ENCODE results near the gene ISCA1. TPM values are rescaled to one million over a fixed set of nuclear protein-coding genes. Genes with fewer than 3 reads are reported as not detected.
A peak's percentile ranks its signal among the peaks of the same experiment; 100 is the strongest.

The ISCA1 gene
- total and polyA plus RNA-seq, 2 of the 8 experiments (the other 6 are each of a cell fraction or from before 2014, with no cell fraction given), result 35.0 to 40.0 TPM

- Histone ChIP-seq H2BK12ac (ENCODE audit: low read depth, low read length) (no peak overlapping the region), H3K56ac (replicated peaks; ENCODE audit: insufficient read length, low read depth, low read length) (no peak overlapping the region), H3K4ac (replicated peaks; ENCODE audit: insufficient read length, low read depth, low read length) (no peak overlapping the region), H3K14ac (ENCODE audit: insufficient read length) (no peak overlapping the region), H2BK15ac (ENCODE audit: low read length) (no peak overlapping the region), H4K91ac (replicated peaks; ENCODE audit: insufficient read length, low read length) (no peak overlapping the region), H4K20me1 (replicated peaks in 1 of 2; ENCODE audit: control insufficient read depth in 1 of 2, insufficient read depth in 2 of 2, low read length in 2 of 2) (peaks cover 1 to 10% of the 10 kb centered on the region in 2 experiments), H3K36me3 (ENCODE audit: control insufficient read depth in 2 of 4, insufficient read depth in 4 of 4, low read length in 3 of 4) (peaks cover 5 to 42% (median 22%) of the 10 kb centered on the region in 4 experiments; a peak in 7 of 8 replicates), H3K4me1 (replicated peaks in 1 of 4; ENCODE audit: control insufficient read depth in 3 of 4, insufficient read depth in 4 of 4, low read length in 3 of 4) (peaks cover 0 to 6% (median 2%) of the 10 kb centered on the region in 4 experiments; a peak in 3 of 7 replicates), H3K9me3 (ENCODE audit: insufficient read depth in 2 of 2, low read depth in 1 of 2, low read length in 1 of 2) (no peaks in the 10 kb centered on the region; a peak in 1 of 4 replicates), H3K18ac (ENCODE audit: extremely low read depth, low read length) (no peak overlapping the region), H2AFZ (ENCODE audit: low read length) (no peak overlapping the region), H2BK20ac (ENCODE audit: low read length) (no peak overlapping the region), H3K23ac (ENCODE audit: insufficient read length) (no peak overlapping the region), H2AK5ac (ENCODE audit: low read depth, low read length) (no peak overlapping the region), H3K9ac (replicated peaks in 1 of 4; ENCODE audit: extremely low read depth in 1 of 4, low read depth in 3 of 4, low read length in 3 of 4) (no peak overlapping the region), H3K79me1 (ENCODE audit: low read depth, low read length) (peaks cover 10% of the 10 kb centered on the region), H2BK120ac (replicated peaks; ENCODE audit: low read depth, low read length) (no peak overlapping the region), H3K23me2 (ENCODE audit: low read depth, low read length) (no peaks in the 10 kb centered on the region), H3K4me3 (ENCODE audit: extremely low read depth in 1 of 4, insufficient read depth in 2 of 4, low read depth in 3 of 4, low read length in 4 of 4) (no peak overlapping the region), H3K27ac (ENCODE audit: low read depth, low read length) (no peak overlapping the region), H3K4me2 (ENCODE audit: insufficient read depth in 1 of 2, low read depth in 2 of 2, low read length in 2 of 2) (no peak overlapping the region), H4K5ac (ENCODE audit: insufficient read length, low read depth, low read length) (no peak overlapping the region), H3K27me3 (replicated peaks in 1 of 4; ENCODE audit: control insufficient read depth in 3 of 4, extremely low read depth in 1 of 4, insufficient read depth in 3 of 4, low read length in 3 of 4) (no peaks in the 10 kb centered on the region), H3K79me2 (ENCODE audit: control insufficient read depth in 1 of 2, insufficient read depth in 2 of 2, low read length in 2 of 2) (peaks cover 6 to 67% of the 10 kb centered on the region in 2 experiments), H4K8ac (ENCODE audit: extremely low read depth, insufficient read depth, low read length) (no peak overlapping the region), H2BK5ac (ENCODE audit: low read depth, low read length) (no peak overlapping the region)
- TF ChIP-seq GABPA (IDR thresholded peaks at IDR 0.05; ENCODE audit: borderline replicate concordance, insufficient read depth, low read length), result no peak
- TF ChIP-seq RAD21 (IDR thresholded peaks at IDR 0.05 in 1 of 2, conservative IDR thresholded peaks at IDR 0.05 in 1 of 2; ENCODE audit: low read depth in 2 of 2, low read length in 2 of 2), result peak; percentile 51 to 57
- peak in 2 of 3 experiments; percentile 33 to 37; a peak in 3 of 4 replicates for TF ChIP-seq CTCF (IDR thresholded peaks at IDR 0.05; ENCODE audit: control extremely low read depth in 1 of 3, insufficient read depth in 1 of 3, low read depth in 1 of 3, low read length in 3 of 3)
- FAIRE-seq, result no peak
- CTCF ChIA-PET (ENCODE audit: partially characterized antibody), result interaction anchor here (0.6 to 3.2 kb wide), 21 partner anchors 9 to 457 kb away, joined by 3 to 21 read pairs (median 4); partner anchors contain the start of gene C9orf153
- no peak for DNase-seq (ENCODE audit: low read depth in 1 of 2, low spot score in 2 of 2)
- POLR2A ChIA-PET (ENCODE audit: partially characterized antibody), result interaction anchor here (1.2 kb wide), 1 partner anchor 28 kb away, joined by 3 read pairs; no protein-coding TSS in a partner anchor
- WGBS, 2 experiments (ENCODE audit: extremely low coverage in 1 of 2, insufficient coverage in 1 of 2, insufficient read length in 1 of 2, insufficient replicate concordance in 2 of 2, low coverage in 1 of 2, low lambda C conversion rate in 2 of 2, missing lambda C conversion rate in 1 of 2), result 84% methylated on average over 3 of the region's 3 CpGs; no CpG with 5 or more reads in 1 of the 2 experiments
Observed at GRCh38 chr9:86275962-86276361, 6.4 kb downstream of the ISCA1 start.

Data from H1 (cell line).